ENCODE results near the gene SEMA6C.
A peak's percentile ranks its signal among the peaks of the same experiment; 100 is the strongest.
"Not testable (repeated sequence)": the region's sequence is repeated elsewhere in the genome, so short reads cannot be mapped to it uniquely, and the experiment has no call there.

SEMA6C gene

GRCh38 chr1:151146412-151147131, at the start of gene SEMA6C:
TSS of gene SEMA6C (minus strand) at chr1:151146631. CDS start at chr1:151142621, 4,010 bp downstream.
- DNase-seq: peak; percentile 98

GRCh38 chr1:151194894-151195594, 48.6 kb upstream of the SEMA6C start:
- DNase-seq: peak; percentile 56

GRCh38 chr1:151193856-151194255, 47.4 kb upstream of the SEMA6C start:
- no peak for DNase-seq

- DNase-seq: no peak
These were observed 46.9 kb upstream of the SEMA6C start for GRCh38 chr1:151193304-151193703.

GRCh38 chr1:151192047-151192446, 45.6 kb upstream of the SEMA6C start:
- DNase-seq: no peak

GRCh38 chr1:151189637-151190445, 43.4 kb upstream of the SEMA6C start, which contains the start of gene VPS72:
TSS of gene VPS72 (minus strand) at chr1:151190197. CDS start at chr1:151190121, 76 bp downstream.
- DNase-seq: peak; percentile 99

- not testable (repeated sequence) for DNase-seq
These were observed 42.2 kb upstream of the SEMA6C start for GRCh38 chr1:151188667-151189066.

- DNase-seq: no peak
These were observed 40.8 kb upstream of the SEMA6C start for GRCh38 chr1:151187205-151187604.

- DNase-seq: no peak
These were observed 37.8 kb upstream of the SEMA6C start for GRCh38 chr1:151184211-151184610.

- DNase-seq: no peak
These were observed 30.1 kb upstream of the SEMA6C start for GRCh38 chr1:151176514-151177045.

- DNase-seq: no peak
These were observed 29.4 kb upstream of the SEMA6C start, which contains the start of gene TMOD4 for GRCh38 chr1:151175863-151176262. TSS of gene TMOD4 (minus strand) at chr1:151175981. CDS start at chr1:151174875, 1,106 bp downstream.

GRCh38 chr1:151175041-151175741, 28.8 kb upstream of the SEMA6C start:
- DNase-seq: no peak

- no peak for DNase-seq
These were observed 24.8 kb upstream of the SEMA6C start for GRCh38 chr1:151171190-151171589.

- DNase-seq: no peak
These were observed 20.7 kb upstream of the SEMA6C start for GRCh38 chr1:151167116-151167515.

GRCh38 chr1:151166505-151166956, 20.1 kb upstream of the SEMA6C start:
- DNase-seq: no peak

- peak; percentile 99 for DNase-seq
These were observed 19.5 kb upstream of the SEMA6C start, which contains the start of the genes LYSMD1 and SCNM1 for GRCh38 chr1:151165738-151166504. TSS of gene LYSMD1 (minus strand) at chr1:151165902. CDS start at chr1:151165258, 644 bp downstream. TSS of gene SCNM1 (plus strand) at chr1:151166144. CDS start at chr1:151166153, 9 bp downstream.

GRCh38 chr1:151165281-151165737, 18.9 kb upstream of the SEMA6C start:
- DNase-seq: peak; percentile 31

GRCh38 chr1:151164732-151165280, 18.4 kb upstream of the SEMA6C start:
- DNase-seq: no peak

GRCh38 chr1:151159373-151159772, 12.9 kb upstream of the SEMA6C start:
- no peak for DNase-seq

GRCh38 chr1:151158751-151159251, 12.4 kb upstream of the SEMA6C start:
- DNase-seq: no peak

Measured in SHP77 treated with DMSO at 0.1 percent for 48 hours (cell line).